H1 (cell line): ENCODE measurements around the gene CORIN. TPM values are rescaled to one million over a fixed set of nuclear protein-coding genes. Genes with fewer than 3 reads are reported as not detected.

Experiments used
- CTCF ChIA-PET: fragments of 300-600 bp; sonication (Branson Sonifier 250); formaldehyde crosslinking; loops from one replicate; lab custom pipeline; 2021; ENCODE audit not compliant: partially characterized antibody; lab: Charles Lee
- POLR2A ChIA-PET: fragments of 300-600 bp; sonication (Branson Sonifier 250); formaldehyde crosslinking; loops from one replicate; lab custom pipeline; 2021; ENCODE audit warnings: inconsistent platforms; ENCODE audit not compliant: partially characterized antibody; lab: Charles Lee
- DNase-seq, 2 experiments: peaks; one replicate each; pipeline versions ENCODE4 v3.0.0 to v3.0.0-alpha.2; 2010 to 2022; ENCODE audit warnings: low spot score in 2 of 2, low read depth in 1 of 2, mixed read lengths in 1 of 2
- FAIRE-seq: peaks from 2 replicates; lab custom pipeline; 2011; peaks lifted over from hg19 to GRCh38; lab: Jason Lieb, UNC
- H2AFZ ChIP-seq: 2 replicates; pipeline ENCODE4 v1.8.1; 2012; ENCODE audit warnings: low read length, inconsistent platforms
- H2AK5ac ChIP-seq: 2 replicates; pipeline ENCODE4 v1.6.1; 2013; ENCODE audit warnings: low read depth, low read length
- H2BK120ac ChIP-seq: replicated peaks from 2 replicates; pipeline ENCODE3; 2013; ENCODE audit warnings: low read depth, low read length, inconsistent platforms
- H2BK12ac ChIP-seq: 2 replicates; pipeline ENCODE4 v1.6.1; 2013; ENCODE audit warnings: low read depth, low read length
- H2BK15ac ChIP-seq: 2 replicates; pipeline ENCODE4 v1.6.1; 2013; ENCODE audit warnings: low read length
- H2BK20ac ChIP-seq: 2 replicates; pipeline ENCODE4 v1.6.1; 2013; ENCODE audit warnings: low read length
- H2BK5ac ChIP-seq: 2 replicates; pipeline ENCODE4 v1.6.1; 2013; ENCODE audit warnings: low read depth, low read length
- H3K14ac ChIP-seq: 2 replicates; pipeline ENCODE4 v1.6.1; 2013; ENCODE audit warnings: inconsistent platforms; ENCODE audit not compliant: insufficient read length
- H3K18ac ChIP-seq: 2 replicates; pipeline ENCODE4 v1.6.1; 2013; ENCODE audit warnings: low read length; ENCODE audit errors: extremely low read depth
- H3K23ac ChIP-seq: 2 replicates; pipeline ENCODE4 v1.6.1; 2013; ENCODE audit warnings: inconsistent platforms; ENCODE audit not compliant: insufficient read length
- H3K23me2 ChIP-seq: 2 replicates; pipeline ENCODE4 v1.6.1; 2013; ENCODE audit warnings: low read depth, low read length
- H3K27ac ChIP-seq: 2 replicates; pipeline ENCODE4 v1.6.1; 2011; ENCODE audit warnings: low read depth, low read length, inconsistent platforms
- H3K27me3 ChIP-seq, 4 experiments: replicated peaks in 1 of 4; 1 replicate in 1 of 4; 2 replicates in 3 of 4; pipeline versions ENCODE4 v1.6.1 to v1.8.1; 2011 to 2013; ENCODE audit warnings: low read length in 3 of 4, mild to moderate bottlenecking in 3 of 4, inconsistent platforms in 2 of 4, mixed read lengths in 2 of 4, moderate library complexity in 1 of 4; ENCODE audit not compliant: control insufficient read depth in 3 of 4, insufficient read depth in 3 of 4; ENCODE audit errors: extremely low read depth in 1 of 4
- H3K36me3 ChIP-seq, 4 experiments: 2 replicates each; pipeline versions ENCODE4 v1.6.1 to v1.8.1; 2011 to 2013; ENCODE audit warnings: mild to moderate bottlenecking in 4 of 4, low read length in 3 of 4, moderate library complexity in 2 of 4, control low read depth in 1 of 4, inconsistent platforms in 1 of 4; ENCODE audit not compliant: insufficient read depth in 4 of 4, control insufficient read depth in 2 of 4
- H3K4ac ChIP-seq: replicated peaks from 2 replicates; pipeline ENCODE3; 2013; ENCODE audit warnings: low read length, low read depth, mixed read lengths, inconsistent platforms; ENCODE audit not compliant: insufficient read length
- H3K4me1 ChIP-seq, 4 experiments: replicated peaks in 1 of 4; 1 replicate in 1 of 4; 2 replicates in 3 of 4; pipeline versions ENCODE4 v1.6.1 to v1.8.1; 2011 to 2013; ENCODE audit warnings: low read length in 3 of 4, inconsistent platforms in 2 of 4, mixed read lengths in 1 of 4; ENCODE audit not compliant: insufficient read depth in 4 of 4, control insufficient read depth in 3 of 4
- H3K4me2 ChIP-seq, 2 experiments: 2 replicates each; pipeline versions ENCODE4 v1.6.1 to v1.8.1; 2011 to 2013; ENCODE audit warnings: low read depth in 2 of 2, low read length in 2 of 2, control low read depth in 1 of 2, inconsistent platforms in 1 of 2, mild to moderate bottlenecking in 1 of 2; ENCODE audit not compliant: insufficient read depth in 1 of 2
- H3K4me3 ChIP-seq, 4 experiments: fragments of 200-600, 300-600 bp in 1 of 4; sonication (generic), shearing (Covaris generic), sonication (Bioruptor Twin) in 1 of 4; 2 replicates each; pipeline versions ENCODE4 v1.5.1 to v1.8.1; 2011 to 2016; ENCODE audit warnings: low read length in 4 of 4, low read depth in 3 of 4, control low read depth in 2 of 4, inconsistent platforms in 2 of 4, mild to moderate bottlenecking in 2 of 4, mixed read lengths in 1 of 4, moderate library complexity in 1 of 4; ENCODE audit not compliant: insufficient read depth in 2 of 4; ENCODE audit errors: extremely low read depth in 1 of 4
- H3K56ac ChIP-seq: replicated peaks from 2 replicates; pipeline ENCODE3; 2013; ENCODE audit warnings: low read depth, mild to moderate bottlenecking, mixed read lengths, low read length, inconsistent platforms; ENCODE audit not compliant: insufficient read length
- H3K79me1 ChIP-seq: 2 replicates; pipeline ENCODE4 v1.6.1; 2013; ENCODE audit warnings: low read depth, low read length, control low read depth
- H3K79me2 ChIP-seq, 2 experiments: 2 replicates each; pipeline versions ENCODE4 v1.6.1 to v1.8.1; 2012 to 2013; ENCODE audit warnings: low read length in 2 of 2, mild to moderate bottlenecking in 2 of 2, inconsistent platforms in 1 of 2; ENCODE audit not compliant: insufficient read depth in 2 of 2, control insufficient read depth in 1 of 2
- H3K9ac ChIP-seq, 4 experiments: replicated peaks in 1 of 4; 1 replicate in 1 of 4; 2 replicates in 3 of 4; pipeline versions ENCODE4 v1.6.1 to v1.8.1; 2011 to 2013; ENCODE audit warnings: low read depth in 3 of 4, low read length in 3 of 4, control low read depth in 2 of 4, mild to moderate bottlenecking in 2 of 4, moderate library complexity in 2 of 4, inconsistent platforms in 1 of 4; ENCODE audit errors: extremely low read depth in 1 of 4
- H3K9me3 ChIP-seq, 2 experiments: 2 replicates each; pipeline versions ENCODE4 v1.6.1 to v1.8.1; 2012 to 2013; ENCODE audit warnings: mild to moderate bottlenecking in 2 of 2, moderate library complexity in 2 of 2, control low read depth in 1 of 2, inconsistent platforms in 1 of 2, low read depth in 1 of 2, low read length in 1 of 2, mixed read lengths in 1 of 2; ENCODE audit not compliant: insufficient read depth in 2 of 2
- H4K20me1 ChIP-seq, 2 experiments: replicated peaks in 1 of 2; 2 replicates each; pipeline versions ENCODE3 to v1.8.1; 2011 to 2013; ENCODE audit warnings: inconsistent platforms in 2 of 2, low read length in 2 of 2, mild to moderate bottlenecking in 1 of 2; ENCODE audit not compliant: insufficient read depth in 2 of 2, control insufficient read depth in 1 of 2
- H4K5ac ChIP-seq: 2 replicates; pipeline ENCODE4 v1.6.1; 2013; ENCODE audit warnings: low read length, low read depth, mixed read lengths, inconsistent platforms; ENCODE audit not compliant: insufficient read length
- H4K8ac ChIP-seq: 2 replicates; pipeline ENCODE4 v1.8.0; 2013; ENCODE audit warnings: mild to moderate bottlenecking, moderate library complexity, low read length, inconsistent platforms; ENCODE audit not compliant: insufficient read depth; ENCODE audit errors: extremely low read depth
- H4K91ac ChIP-seq: replicated peaks from 2 replicates; pipeline ENCODE3; 2013; ENCODE audit warnings: low read length, mixed read lengths, inconsistent platforms; ENCODE audit not compliant: insufficient read length
- BRCA1 ChIP-seq: IDR thresholded peaks from 2 replicates; pipeline ENCODE4 v1.6.1; 2012; ENCODE audit warnings: low read depth, low read length, improper control_type of control experiment
- EGR1 ChIP-seq: IDR thresholded peaks from 2 replicates; pipeline ENCODE4 v1.6.1; 2011; ENCODE audit warnings: low read depth, low read length, borderline replicate concordance
- NANOG ChIP-seq: IDR thresholded peaks from 2 replicates; pipeline ENCODE4 v1.6.1; 2011; ENCODE audit warnings: low read length, low read depth, mild to moderate bottlenecking, inconsistent platforms; ENCODE audit not compliant: insufficient read depth, poor library complexity, severe bottlenecking
- POLR2A ChIP-seq, 2 experiments: IDR thresholded peaks; 1 replicate in 1 of 2; 2 replicates in 1 of 2; pipeline ENCODE4 v1.6.1; 2011; ENCODE audit warnings: low read depth in 2 of 2, low read length in 2 of 2, mild to moderate bottlenecking in 2 of 2; ENCODE audit errors: control extremely low read depth in 1 of 2
- RAD21 ChIP-seq, 2 experiments: IDR thresholded peaks in 1 of 2; conservative IDR thresholded peaks in 1 of 2; 2 replicates each; pipeline ENCODE4 v1.6.1; 2011; ENCODE audit warnings: low read depth in 2 of 2, low read length in 2 of 2, improper control_type of control experiment in 1 of 2, inconsistent platforms in 1 of 2, mild to moderate bottlenecking in 1 of 2, moderate library complexity in 1 of 2
- SAP30 ChIP-seq: fragments of 300-600 bp; sonication (generic); IDR thresholded peaks from 2 replicates; pipeline ENCODE4 v1.7.1; 2012; ENCODE audit warnings: low read length, moderate library complexity, mild to moderate bottlenecking, inconsistent platforms; ENCODE audit not compliant: insufficient read depth, insufficient replicate concordance
- WGBS, 2 experiments: shearing (Covaris generic) in 1 of 2; methylation state at CpG; one replicate each; pipeline versions ENCODE4 v1.1.6 to v1.1.7; 2013 to 2015; ENCODE audit warnings: low lambda C conversion rate in 2 of 2, mixed read lengths in 2 of 2, inconsistent platforms in 1 of 2, low coverage in 1 of 2, missing lambda C conversion rate in 1 of 2; ENCODE audit not compliant: insufficient replicate concordance in 2 of 2, insufficient coverage in 1 of 2, insufficient read length in 1 of 2; ENCODE audit errors: extremely low coverage in 1 of 2, missing lambda C conversion rate in 1 of 2; 5-methylcytosine and 5-hydroxymethylcytosine counted together
- polyA plus RNA-seq, 7 experiments: library from polyadenylated mRNA; depleted of rRNA in 3 of 7; stranded (reverse) in 5 of 7; unstranded in 2 of 7; fragments of >200 nt in 5 of 7; fragments of 200-250 nt in 2 of 7; gene quantifications; 1 replicate in 5 of 7; 2 replicates in 1 of 7; 4 replicates in 1 of 7; pipeline versions ENCODE4 v1.2.1 to v1.2.3, GENCODE V29; 2011 to 2013; ENCODE audit warnings: missing spikeins in 2 of 7, mixed read lengths in 2 of 7
- total RNA-seq: library from RNA; stranded (reverse); fragmentation: NEBNext Ultra II Directional; extraction: Animal tissue kit (Norgen Biotek cat#: 25700); gene quantifications from 2 replicates; pipeline ENCODE4 v1.2.1, GENCODE V29; 2021

CORIN gene
- total and polyA plus RNA-seq, 2 of the 8 experiments (the other 6 are each of a cell fraction or from before 2014, with no cell fraction given) = 0.09 to 0.32 TPM

DNA sequence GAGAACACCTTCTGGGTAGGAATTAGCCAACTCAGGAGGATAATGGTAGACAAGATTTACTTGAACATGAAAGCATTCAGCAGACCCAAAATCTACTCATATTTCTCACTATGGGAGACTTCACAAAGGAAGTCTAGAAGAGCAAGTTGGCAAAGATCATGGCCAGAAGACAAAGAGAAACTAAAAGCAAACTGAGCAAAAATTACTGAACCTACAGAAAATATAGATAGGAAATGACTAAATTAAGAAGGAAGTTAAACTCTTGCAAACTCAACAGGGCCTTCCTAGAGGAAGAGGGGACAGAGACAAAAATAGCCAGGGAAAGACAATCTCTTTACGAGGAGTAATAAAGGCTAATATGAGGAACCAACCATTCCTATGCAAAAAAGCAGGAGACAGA is 18.7 kb downstream of the CORIN start:
- Histone ChIP-seq H3K4me3 (no peak overlapping the region), H3K14ac (no peak overlapping the region), H4K91ac (no peak overlapping the region), H3K23ac (no peak overlapping the region), H3K4me1 (no peaks in the 10 kb centered on the region), H3K23me2 (no peaks in the 10 kb centered on the region), H3K4ac (no peak overlapping the region), H2BK5ac (no peak overlapping the region), H3K4me2 (no peak overlapping the region), H3K18ac (no peak overlapping the region), H4K8ac (no peak overlapping the region), H2BK120ac (no peak overlapping the region), H3K36me3 (no peaks in the 10 kb centered on the region), H2BK12ac (no peak overlapping the region), H2BK15ac (no peak overlapping the region), H3K9me3 (no peaks in the 10 kb centered on the region), H3K27me3 (peaks cover 0 to 1% (median 0%) of the 10 kb centered on the region in 4 experiments; a peak in 1 of 7 replicates), H3K79me1 (no peaks in the 10 kb centered on the region), H4K5ac (no peak overlapping the region), H3K9ac (no peak overlapping the region), H3K27ac (no peak overlapping the region), H2AFZ (no peak overlapping the region), H4K20me1 (no peaks in the 10 kb centered on the region), H3K79me2 (no peaks in the 10 kb centered on the region), H2BK20ac (no peak overlapping the region), H2AK5ac (no peak overlapping the region), H3K56ac (no peak overlapping the region)
- DNase-seq = no peak
- WGBS, 2 experiments = 89% methylated on average over 1 of the region's 1 CpG; no CpG with 5 or more reads in 1 of the 2 experiments
- FAIRE-seq = no peak
- ChIA-PET CTCF (no interaction called here), POLR2A (no interaction called here)
- TF ChIP-seq NANOG (no peak), BRCA1 (no peak), EGR1 (no peak), POLR2A (IDR thresholded peaks at IDR 0.05; ENCODE audit: control extremely low read depth in 1 of 2, low read depth in 2 of 2, low read length in 2 of 2) (no peak), RAD21 (IDR thresholded peaks at IDR 0.05 in 1 of 2, conservative IDR thresholded peaks at IDR 0.05 in 1 of 2; ENCODE audit: low read depth in 2 of 2, low read length in 2 of 2) (no peak), SAP30 (no peak)
